ENCODE data around the gene SPEF1. TPM values are rescaled to one million over a fixed set of nuclear protein-coding genes. Genes with fewer than 3 reads are reported as not detected.

The SPEF1 gene
- total RNA-seq, 1 experiment from 2014 or later = 0.24 TPM

- no peak for DNase-seq
- Histone ChIP-seq H3K23ac (ENCODE audit: insufficient read length, low read depth, low read length) (no peak overlapping the region), H2BK15ac (ENCODE audit: low read depth, low read length) (no peak overlapping the region), H4K8ac (replicated peaks; ENCODE audit: insufficient read length, low read depth, low read length) (no peak overlapping the region), H4K5ac (ENCODE audit: insufficient read length, low read depth, low read length) (no peak overlapping the region), H2BK20ac (ENCODE audit: low read depth, low read length, poor library complexity, severe bottlenecking) (no peak overlapping the region), H2AFZ (ENCODE audit: low read length) (no peak overlapping the region), H2BK120ac (ENCODE audit: low read depth, low read length, poor library complexity, severe bottlenecking) (no peak overlapping the region), H3K23me2 (ENCODE audit: insufficient read length, low read depth, low read length, poor library complexity, severe bottlenecking) (peaks cover 14% of the 10 kb centered on the region), H3K79me2 (ENCODE audit: insufficient read depth, low read length) (no peaks in the 10 kb centered on the region), H2AK5ac (ENCODE audit: insufficient read length, low read length) (no peak overlapping the region), H3K18ac (ENCODE audit: insufficient read length, low read depth, low read length) (no peak overlapping the region), H3K9ac (ENCODE audit: extremely low read depth, insufficient read length, low read length) (no peak overlapping the region), H3K14ac (ENCODE audit: insufficient read depth, low read length) (no peak overlapping the region), H2BK12ac (ENCODE audit: insufficient read length, low read depth, low read length) (no peak overlapping the region), H3K27me3 (ENCODE audit: insufficient read depth, low read length) (no peaks in the 10 kb centered on the region), H3K4ac (ENCODE audit: low read depth, low read length) (no peak overlapping the region), H3K9me3 (ENCODE audit: control insufficient read depth, low read depth, low read length) (no peaks in the 10 kb centered on the region), H4K91ac (ENCODE audit: insufficient read length, low read depth, low read length) (no peak overlapping the region), H3K4me2 (ENCODE audit: insufficient read depth, insufficient read length, low read length) (no peak overlapping the region), H3K79me1 (ENCODE audit: insufficient read depth, low read depth, low read length, poor library complexity, severe bottlenecking) (no peaks in the 10 kb centered on the region), H2BK5ac (ENCODE audit: insufficient read length, low read length) (no peak overlapping the region), H3K27ac (ENCODE audit: insufficient read length, low read depth, low read length) (no peak overlapping the region), H4K20me1 (ENCODE audit: control insufficient read depth, insufficient read depth, insufficient read length) (no peaks in the 10 kb centered on the region), H3T11ph (ENCODE audit: low read length) (no peak overlapping the region), H3K56ac (ENCODE audit: insufficient read length, low read depth, low read length) (no peak overlapping the region), H3K4me1 (ENCODE audit: insufficient read depth, low read length) (no peaks in the 10 kb centered on the region; the same call in 1 of the 2 replicates)
- peaks cover 7% of the 10 kb centered on the region; the same call in 1 of the 2 replicates for H3K27me3 Mint-ChIP-seq (ENCODE audit: low read depth)
- H3K4me3 Mint-ChIP-seq = no peak overlapping the region
- H3K4me1 Mint-ChIP-seq = peaks cover 42 to 56% of the 10 kb centered on the region in 2 experiments
- no CpG with 5 or more reads among the region's 4 CpGs for WGBS (ENCODE audit: extremely low coverage, insufficient read length, low lambda C conversion rate)
- no peak overlapping the region for H3K27ac Mint-ChIP-seq
- no peaks in the 10 kb centered on the region for H3K9me3 Mint-ChIP-seq
- H3K36me3 Mint-ChIP-seq (ENCODE audit: insufficient read depth in 1 of 3, low read depth in 3 of 3) = peaks cover 32 to 54% (median 49%) of the 10 kb centered on the region in 3 experiments
- TF ChIP-seq CTCF (conservative IDR thresholded peaks at IDR 0.05) = no peak
These were observed 20.1 kb upstream of the SPEF1 start for GRCh38 chr20:3801299-3801698.

All from H9 (cell line).